ENCODE results near the gene ANKRD23. TPM values are rescaled to one million over a fixed set of nuclear protein-coding genes. Genes with fewer than 3 reads are reported as not detected.

The ANKRD23 gene
- total and polyA plus RNA-seq, 5 donors: 8.2 to 27.7 (median 23.0) TPM

DNA sequence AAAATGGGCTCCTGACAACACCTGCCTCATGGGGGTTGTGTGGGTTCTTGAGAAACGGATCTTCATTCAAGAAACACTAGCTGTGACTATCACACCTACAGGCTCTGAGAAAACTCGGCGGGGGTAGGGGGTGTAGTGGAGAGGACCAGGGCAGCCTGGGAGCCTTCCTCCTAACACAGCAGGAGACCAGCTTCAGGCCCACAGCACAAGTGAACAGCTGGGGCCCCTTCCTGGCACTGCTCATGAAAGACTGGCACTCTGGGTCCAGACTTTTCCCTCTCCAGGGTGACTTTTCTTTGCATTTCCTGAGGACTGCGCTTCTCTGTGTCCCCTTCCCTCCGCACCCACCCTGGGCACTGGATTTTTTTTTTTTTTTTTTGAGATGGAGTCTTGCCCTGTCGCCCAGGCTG, 33.2 kb upstream of the ANKRD23 start:
- ATAC-seq: no peak
- Histone ChIP-seq H3K27me3 (ENCODE audit: control insufficient read depth, insufficient read depth) (no peaks in the 10 kb centered on the region), H3K4me1 (ENCODE audit: control insufficient read depth, insufficient read depth, low read length) (peaks cover 3% of the 10 kb centered on the region), H3K27ac (ENCODE audit: low read length) (no peak overlapping the region), H3K4me3 (ENCODE audit: low read length) (no peak overlapping the region), H3K9me3 (ENCODE audit: control insufficient read depth, low read length) (no peaks in the 10 kb centered on the region)
- intact Hi-C loops (cut with DNase I): no loop called here
- no peak for DNase-seq
- 86% methylated on average over 6 of the region's 6 CpGs for WGBS

DNA sequence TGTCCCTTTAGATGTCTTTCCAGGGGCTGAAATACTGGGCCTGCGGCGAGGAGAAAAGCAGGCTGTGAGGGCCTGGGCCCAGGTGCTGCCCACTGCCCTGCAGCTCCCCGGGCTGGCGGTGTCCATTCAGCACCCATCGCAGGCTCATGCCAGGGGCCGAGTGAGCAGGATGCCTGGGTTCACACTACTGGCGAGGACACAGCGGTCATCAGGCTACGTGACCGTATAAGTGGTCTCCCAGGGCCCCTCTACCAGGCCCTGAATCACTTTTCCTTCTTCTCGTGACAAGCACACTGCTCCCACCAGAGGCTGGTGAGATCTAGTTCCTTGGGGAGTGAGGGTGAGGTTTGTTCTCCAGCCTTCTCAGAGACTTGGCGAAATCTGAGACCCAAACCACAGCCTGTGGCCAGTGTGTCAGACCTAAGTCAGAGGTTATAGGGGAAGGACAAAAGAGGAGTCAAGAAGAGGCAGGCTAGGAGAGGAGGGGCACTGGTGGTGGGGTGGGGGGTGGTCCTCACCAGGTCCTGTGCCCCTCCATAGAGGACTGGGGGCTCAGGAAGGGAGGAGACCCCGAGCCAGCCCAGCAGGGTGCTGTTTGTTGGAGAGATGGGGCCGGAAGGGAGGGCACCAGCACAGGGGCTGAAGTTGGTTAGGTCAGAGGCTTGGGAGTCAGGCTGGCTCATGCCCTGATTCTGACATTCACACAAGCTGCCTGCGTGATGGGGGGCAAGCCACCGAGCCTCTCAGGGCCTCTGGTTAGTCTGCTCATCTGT, 32.6 kb upstream of the ANKRD23 start:
- Histone ChIP-seq H3K9me3 (ENCODE audit: control insufficient read depth, low read length) (no peaks in the 10 kb centered on the region), H3K4me3 (ENCODE audit: low read length) (no peak overlapping the region), H3K4me1 (ENCODE audit: control insufficient read depth, insufficient read depth, low read length) (peaks cover 3% of the 10 kb centered on the region), H3K27me3 (ENCODE audit: control insufficient read depth, insufficient read depth) (no peaks in the 10 kb centered on the region), H3K27ac (ENCODE audit: low read length) (no peak overlapping the region)
- ATAC-seq (no peak), DNase-seq (no peak)
- WGBS: 91% methylated on average over 16 of the region's 16 CpGs
- intact Hi-C loops (cut with DNase I): no loop called here

DNA sequence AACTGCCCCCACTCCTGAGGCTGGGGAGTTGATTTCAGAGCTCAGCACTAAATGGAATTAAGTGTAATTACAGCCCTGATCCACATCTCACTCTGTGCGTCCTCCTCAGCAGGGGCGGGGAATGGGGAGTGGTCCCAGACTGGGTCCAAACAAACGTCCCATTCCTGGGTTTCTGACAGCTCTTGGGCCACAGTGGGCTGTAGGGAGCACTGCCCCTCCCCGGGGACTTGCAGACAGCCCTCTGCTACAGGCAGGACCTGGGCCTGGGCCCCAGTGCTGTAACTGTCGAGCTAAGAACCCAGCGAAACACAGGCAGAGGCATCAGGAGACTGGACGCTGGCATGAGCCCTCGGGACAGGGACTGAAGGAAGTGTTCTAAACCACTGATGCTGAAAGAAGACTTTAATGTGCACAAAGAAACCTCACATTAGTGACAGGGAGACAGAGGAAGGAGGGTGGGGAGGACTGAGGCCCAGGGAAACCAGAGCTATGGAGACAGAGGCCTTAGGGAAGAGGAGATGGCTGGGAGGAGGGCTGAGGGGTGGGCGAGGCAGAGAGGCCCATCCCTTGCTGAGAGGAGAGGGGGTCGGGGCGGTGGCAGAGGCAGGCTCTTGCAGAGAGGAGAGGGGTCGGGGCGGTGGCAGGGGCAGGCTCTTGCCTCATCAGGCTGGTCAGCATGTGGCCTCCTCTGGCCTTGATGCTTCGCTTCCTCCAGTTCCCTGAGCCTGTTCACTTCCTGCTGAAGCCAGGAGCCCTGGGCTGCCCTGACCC, 31.9 kb upstream of the ANKRD23 start:
- intact Hi-C loops (cut with DNase I): no loop called here
- peaks cover 3% of the 10 kb centered on the region for H3K4me1 ChIP-seq (ENCODE audit: control insufficient read depth, insufficient read depth, low read length)
- DNase-seq: no peak

DNA sequence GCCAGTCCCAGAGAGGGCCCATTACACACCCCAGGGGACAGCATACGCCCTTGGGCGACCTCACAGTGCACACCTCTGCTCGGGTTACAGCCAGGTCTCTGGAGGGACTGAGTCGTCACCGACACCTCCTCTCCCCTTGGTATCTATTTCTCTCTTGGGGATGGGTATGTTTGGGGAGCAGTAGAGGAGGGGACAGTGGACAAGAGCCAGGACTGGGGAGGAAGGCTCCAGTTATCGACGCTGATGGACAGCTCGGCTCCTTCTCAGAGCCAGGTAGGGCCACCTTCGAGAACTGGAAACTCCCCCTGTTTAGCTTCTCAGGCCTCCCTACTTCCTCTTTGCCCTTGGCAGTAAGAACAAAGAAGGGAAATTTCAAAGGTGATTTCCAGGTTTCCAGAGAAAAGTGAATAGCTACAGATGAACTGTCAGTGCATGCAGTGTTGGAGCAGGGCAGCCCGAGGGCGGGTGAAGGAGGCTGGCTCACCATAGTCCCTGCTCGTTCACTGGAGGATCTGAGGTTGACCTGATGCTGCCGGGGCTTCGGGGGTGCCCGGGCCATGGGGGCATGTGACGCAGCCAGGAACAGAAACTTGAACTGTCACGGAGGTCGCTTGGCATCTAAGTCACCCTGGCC, 30.5 kb upstream of the ANKRD23 start:
- H3K9me3 ChIP-seq (ENCODE audit: control insufficient read depth, low read length): no peaks in the 10 kb centered on the region
- DNase-seq: peak in 1 of 3 donors; percentile 57
- H3K27me3 ChIP-seq (ENCODE audit: control insufficient read depth, insufficient read depth): no peaks in the 10 kb centered on the region
- peaks cover 3% of the 10 kb centered on the region for H3K4me1 ChIP-seq (ENCODE audit: control insufficient read depth, insufficient read depth, low read length)
- H3K4me3 ChIP-seq (ENCODE audit: low read length): no peak overlapping the region
- no peak for ATAC-seq
- peak overlapping the region; percentile 20 for H3K27ac ChIP-seq (ENCODE audit: low read length)
- intact Hi-C loops (cut with DNase I): loop anchor here in 1 of 4 donors (5.0 kb wide), 1 partner anchor 78 kb away; no protein-coding TSS in a partner anchor
- 43% methylated on average over 18 of the region's 18 CpGs for WGBS

More for the DNA sequence above, 31.9 kb upstream of the ANKRD23 start:
- Histone ChIP-seq H3K4me3 (ENCODE audit: low read length) (no peak overlapping the region), H3K9me3 (ENCODE audit: control insufficient read depth, low read length) (no peaks in the 10 kb centered on the region), H3K27ac (ENCODE audit: low read length) (no peak overlapping the region), H3K27me3 (ENCODE audit: control insufficient read depth, insufficient read depth) (no peaks in the 10 kb centered on the region)
- 72% methylated on average over 14 of the region's 14 CpGs for WGBS
- no peak for ATAC-seq

DNA sequence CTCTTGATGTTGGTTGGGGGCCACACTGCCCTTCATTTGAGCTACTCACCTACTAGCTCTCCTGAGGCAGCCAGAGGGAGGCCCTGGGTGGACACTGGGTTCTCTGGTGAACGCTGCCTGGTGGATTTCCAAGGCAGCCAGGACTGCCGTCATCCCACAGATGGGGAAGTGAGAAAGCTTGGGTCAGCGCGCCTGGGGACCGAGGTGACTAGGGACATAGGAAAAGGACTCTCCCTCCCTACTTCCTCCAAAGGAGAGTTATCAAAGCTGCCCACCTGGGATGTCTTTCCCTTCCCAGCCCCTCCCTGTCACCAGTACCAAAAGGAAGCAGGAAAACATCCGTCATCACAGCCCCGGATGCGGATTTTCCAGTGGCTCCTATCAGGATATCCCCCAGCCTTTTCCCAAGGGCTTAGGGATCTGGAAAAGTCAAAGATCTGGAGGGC, 29.9 kb upstream of the ANKRD23 start:
- DNase-seq: peak; percentile 81 to 88 (median 86)
- 24% methylated on average over 8 of the region's 8 CpGs for WGBS
- Histone ChIP-seq H3K27me3 (ENCODE audit: control insufficient read depth, insufficient read depth) (no peaks in the 10 kb centered on the region), H3K9me3 (ENCODE audit: control insufficient read depth, low read length) (no peaks in the 10 kb centered on the region), H3K4me1 (ENCODE audit: control insufficient read depth, insufficient read depth, low read length) (peaks cover 3% of the 10 kb centered on the region), H3K4me3 (ENCODE audit: low read length) (no peak overlapping the region), H3K27ac (ENCODE audit: low read length) (peak overlapping the region; percentile 58)
- peak in 1 of 2 donors; percentile 56 for ATAC-seq
- intact Hi-C loops (cut with DNase I): loop anchor here in 1 of 4 donors (5.0 kb wide), 1 partner anchor 79 kb away; no protein-coding TSS in a partner anchor

DNA sequence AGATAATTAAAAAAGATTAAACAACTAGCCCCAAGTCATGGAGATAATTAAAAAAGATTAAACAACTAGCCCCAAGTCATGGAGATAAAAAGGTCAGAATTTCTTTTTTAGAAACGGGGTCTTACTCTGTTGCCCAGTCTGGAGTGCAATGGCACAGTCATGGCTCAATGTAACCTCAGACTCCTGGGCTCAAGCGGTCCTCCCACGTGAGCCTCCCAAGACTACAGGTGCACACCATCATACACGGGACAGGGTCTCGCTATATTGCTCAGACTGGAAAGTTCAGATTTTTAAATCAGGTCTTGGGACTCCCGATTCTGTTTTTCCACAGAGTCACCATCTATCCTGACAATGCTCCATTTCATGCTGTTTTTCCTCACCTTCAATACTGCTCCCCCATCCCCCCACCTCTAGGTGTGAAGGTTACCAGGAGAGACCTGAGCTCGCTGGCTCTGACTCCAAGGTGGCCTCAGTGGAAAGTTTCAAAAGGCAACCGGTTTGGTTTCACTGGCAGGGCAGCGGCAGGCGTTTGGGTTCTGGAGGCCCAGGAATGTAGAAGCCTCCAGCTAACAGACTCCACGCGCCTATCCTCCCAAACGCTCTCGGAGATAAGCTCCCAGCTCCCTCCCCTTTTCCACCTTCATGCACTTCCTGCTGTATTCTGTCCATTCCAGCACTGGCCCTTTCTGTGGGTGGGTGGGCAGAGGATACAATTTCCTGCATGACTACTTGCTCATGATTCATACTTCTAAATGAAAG, 28.9 kb upstream of the ANKRD23 start:
- peaks cover 3% of the 10 kb centered on the region for H3K4me1 ChIP-seq (ENCODE audit: control insufficient read depth, insufficient read depth, low read length)
- no peak overlapping the region for H3K4me3 ChIP-seq (ENCODE audit: low read length)
- H3K9me3 ChIP-seq (ENCODE audit: control insufficient read depth, low read length): no peaks in the 10 kb centered on the region
- intact Hi-C loops (cut with DNase I): loop anchor here in 1 of 4 donors (5.0 kb wide), 1 partner anchor 80 kb away; no protein-coding TSS in a partner anchor
- ATAC-seq (no peak), DNase-seq (peak in 1 of 3 donors; percentile 49)
- no peaks in the 10 kb centered on the region for H3K27me3 ChIP-seq (ENCODE audit: control insufficient read depth, insufficient read depth)
- H3K27ac ChIP-seq (ENCODE audit: low read length): peak overlapping the region; percentile 13
- 63% methylated on average over 14 of the region's 14 CpGs for WGBS

DNA sequence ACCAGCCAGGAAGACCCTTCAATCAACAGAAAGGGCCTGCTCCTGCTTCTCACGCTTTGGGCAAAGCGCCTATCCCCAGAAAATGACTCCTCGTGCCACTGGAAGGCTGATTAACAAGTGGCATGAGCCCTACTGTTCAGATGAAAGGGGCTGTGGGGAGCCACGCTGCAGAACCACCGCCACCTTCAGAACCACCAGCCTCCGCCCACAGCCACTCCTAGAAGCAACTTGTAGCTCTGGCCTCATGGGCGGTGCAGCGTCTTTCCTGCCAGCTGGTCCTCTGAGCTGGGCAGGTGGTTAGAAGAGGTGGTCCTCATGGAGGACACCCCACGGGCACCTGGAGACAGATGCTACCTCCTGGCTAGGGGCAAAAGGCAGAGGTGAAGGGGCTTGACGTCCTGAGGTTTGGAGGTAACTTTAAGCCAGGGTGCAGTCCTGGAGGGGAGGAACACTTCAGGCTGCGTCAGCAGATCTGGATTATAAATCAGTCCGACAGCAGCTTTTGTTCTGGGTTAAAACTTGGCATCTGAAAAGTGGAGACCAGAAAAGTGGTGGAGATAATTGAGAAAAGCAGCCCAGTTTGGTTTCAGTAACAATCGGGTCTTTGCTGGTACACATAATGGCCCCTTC, 26.9 kb upstream of the ANKRD23 start:
- Histone ChIP-seq H3K4me1 (ENCODE audit: control insufficient read depth, insufficient read depth, low read length) (peaks cover 7% of the 10 kb centered on the region), H3K9me3 (ENCODE audit: control insufficient read depth, low read length) (no peaks in the 10 kb centered on the region), H3K27me3 (ENCODE audit: control insufficient read depth, insufficient read depth) (no peaks in the 10 kb centered on the region), H3K4me3 (ENCODE audit: low read length) (peak overlapping the region; percentile 85), H3K27ac (ENCODE audit: low read length) (peak overlapping the region; percentile 58)
- ATAC-seq (peak in 1 of 2 donors; percentile 2), DNase-seq (peak; percentile 59 to 82 (median 78))
- intact Hi-C loops (cut with DNase I): loop anchor here in 1 of 4 donors (5.0 kb wide), 1 partner anchor 82 kb away; no protein-coding TSS in a partner anchor
- 19% methylated on average over 13 of the region's 13 CpGs for WGBS

DNA sequence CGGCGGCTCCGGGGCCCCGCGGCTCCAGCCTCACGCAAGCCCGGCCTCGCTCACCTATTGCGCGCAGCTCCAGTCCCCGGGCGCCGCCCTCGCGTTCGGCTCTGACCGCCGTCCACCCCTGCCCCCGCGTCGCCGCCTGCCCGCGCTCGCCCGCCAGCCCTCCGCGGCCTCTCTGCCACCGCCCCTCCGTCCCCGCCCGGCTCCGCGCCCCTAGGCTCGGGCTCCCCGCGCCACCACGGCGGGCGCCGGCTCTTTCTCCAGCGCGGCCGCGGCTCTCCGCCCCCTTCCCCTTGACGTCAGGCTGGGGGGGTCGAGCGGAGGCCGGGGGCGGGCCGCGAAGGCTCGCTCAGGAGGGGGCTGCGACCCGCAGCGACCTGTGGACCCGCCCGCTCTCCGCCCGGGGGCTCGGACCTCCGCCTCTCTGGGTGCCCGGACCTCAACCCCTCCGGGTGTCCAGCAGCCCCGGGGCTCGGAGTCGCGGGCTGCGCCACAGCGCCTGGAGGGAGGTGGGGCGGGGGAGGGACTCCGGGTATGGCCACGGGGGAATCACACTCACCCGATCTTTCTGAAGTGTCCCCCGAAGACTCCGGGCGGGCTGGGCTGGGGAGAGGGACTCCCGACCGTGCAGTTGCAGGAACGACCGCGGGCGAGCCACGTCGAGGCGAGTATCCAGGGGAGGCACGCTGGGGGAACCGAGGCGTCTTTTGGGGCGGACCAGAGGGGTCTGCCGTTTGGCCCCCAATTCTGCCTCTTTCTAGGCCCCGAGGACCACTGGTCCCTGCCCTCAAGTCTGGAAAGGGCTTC, 26.2 kb upstream of the ANKRD23 start, which contains the start of gene SEMA4C:
TSS of gene SEMA4C (minus strand) at position 259 of the 804 bp plus-strand sequence. CDS start 2,194 bp downstream, outside the sequence.
- peak; percentile 42 to 59 for ATAC-seq
- WGBS: under 1% methylated on average over 93 of the region's 93 CpGs
- H3K4me1 ChIP-seq (ENCODE audit: control insufficient read depth, insufficient read depth, low read length): peaks cover 7% of the 10 kb centered on the region
- intact Hi-C loops (cut with DNase I): loop anchor here in 2 of 4 donors (2.0 to 10.0 kb wide), 3 partner anchors 37 to 1185 kb away; no protein-coding TSS in a partner anchor
- H3K4me3 ChIP-seq (ENCODE audit: low read length): peak within 1 kb of the TSS; percentile 85
- peak within 1 kb of the TSS; percentile 89 for H3K27ac ChIP-seq (ENCODE audit: low read length)
- H3K9me3 ChIP-seq (ENCODE audit: control insufficient read depth, low read length): no peaks in the 10 kb centered on the region
- H3K27me3 ChIP-seq (ENCODE audit: control insufficient read depth, insufficient read depth): no peaks in the 10 kb centered on the region
- DNase-seq: peak; percentile 76 to 92 (median 91)

DNA sequence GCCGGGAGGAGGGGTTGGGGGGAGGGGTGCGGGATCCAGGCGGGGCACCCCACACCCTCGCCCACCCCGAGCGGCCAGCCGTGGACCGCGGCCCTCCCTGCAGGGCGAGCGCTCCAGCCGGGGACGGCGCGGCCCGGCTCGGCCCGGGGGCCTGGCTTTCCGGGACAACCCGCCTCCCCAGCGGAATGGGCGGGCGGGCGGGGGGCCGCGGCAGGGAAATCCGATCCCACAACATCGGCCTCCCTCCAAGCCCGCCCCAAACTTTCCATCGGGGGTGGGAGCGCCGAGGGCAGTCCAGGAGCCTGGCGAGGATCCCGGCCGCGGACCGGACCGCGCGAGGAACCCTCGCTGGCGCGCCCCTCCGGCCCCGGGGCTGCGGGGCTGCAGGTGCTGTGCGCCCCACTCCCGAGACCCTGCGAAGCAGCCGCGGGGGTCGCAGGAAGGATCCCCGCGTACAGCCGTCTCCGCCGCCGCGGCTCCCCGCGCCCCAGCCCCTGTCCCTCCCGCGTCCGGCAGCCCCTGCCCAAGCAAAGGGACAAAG, 25.5 kb upstream of the ANKRD23 start:
- H3K27ac ChIP-seq (ENCODE audit: low read length): peak overlapping the region; percentile 89
- peaks cover 7% of the 10 kb centered on the region for H3K4me1 ChIP-seq (ENCODE audit: control insufficient read depth, insufficient read depth, low read length)
- intact Hi-C loops (cut with DNase I): loop anchor here in 1 of 4 donors (2.0 to 10.0 kb wide), 2 partner anchors 37 to 1185 kb away; no protein-coding TSS in a partner anchor
- WGBS: under 1% methylated on average over 64 of the region's 64 CpGs
- no peaks in the 10 kb centered on the region for H3K9me3 ChIP-seq (ENCODE audit: control insufficient read depth, low read length)
- peak; percentile 90 to 96 (median 95) for DNase-seq
- H3K27me3 ChIP-seq (ENCODE audit: control insufficient read depth, insufficient read depth): no peaks in the 10 kb centered on the region
- ATAC-seq: peak; percentile 65 to 67
- peak overlapping the region; percentile 85 for H3K4me3 ChIP-seq (ENCODE audit: low read length)

Data from right cardiac atrium (tissue), 5 donors.